AG04449 (cell line): ENCODE measurements around the gene NRAS.

Experiments used
- CTCF ChIA-PET: fragments of 350-600 bp; formaldehyde crosslinking; extraction: SDS; loops from one replicate; lab custom pipeline; 2021; ENCODE audit warnings: antibody characterized with exemption; lab: Yijun Ruan, JAX
- POLR2A ChIA-PET: fragments of 400-600, 350-600 bp; formaldehyde crosslinking; extraction: SDS; loops from one replicate; lab custom pipeline; 2020; ENCODE audit warnings: antibody characterized with exemption, inconsistent platforms; lab: Yijun Ruan, JAX
- DNase-seq: peaks from one replicate; pipeline ENCODE4 v3.0.0-alpha.2; 2010; ENCODE audit warnings: low read depth, low spot score
- H3K4me3 ChIP-seq: 2 replicates; pipeline ENCODE4 v1.5.1; 2011; ENCODE audit warnings: low read depth, mild to moderate bottlenecking, control low read depth, low read length
- CTCF ChIP-seq: IDR thresholded peaks from one replicate; pipeline ENCODE4 v1.5.1; 2011; ENCODE audit warnings: mild to moderate bottlenecking, moderate library complexity, low read length, control low read depth, inconsistent platforms; ENCODE audit not compliant: insufficient read depth; ENCODE audit errors: missing control alignments

Gene NRAS

GRCh38 chr1:114669562-114670082, 46.9 kb downstream of the NRAS start, which contains the start of gene DENND2C:
DENND2C (minus strand) TSS chr1:114670049; CDS start chr1:114625984, 44,065 bp downstream.
- POLR2A ChIA-PET, result no interaction called here
- CTCF ChIA-PET, result interaction anchor here (0.6 to 7.2 kb wide), 5 partner anchors 9 to 387 kb away, joined by 3 to 63 read pairs (median 6); partner anchors contain the start of gene AMPD1
- TF ChIP-seq CTCF, result peak; percentile 19
- peak within 1 kb of the TSS; percentile 79 for H3K4me3 ChIP-seq
- DNase-seq, result no peak

- CTCF ChIA-PET, result interaction anchor here (1.2 to 7.2 kb wide), 4 partner anchors 9 to 386 kb away, joined by 3 to 63 read pairs (median 7); no protein-coding TSS in a partner anchor
- H3K4me3 ChIP-seq, result peak overlapping the region; percentile 79
- TF ChIP-seq CTCF, result no peak
- DNase-seq, result no peak
- POLR2A ChIA-PET, result no interaction called here
Observed at GRCh38 chr1:114668784-114669561, 47.6 kb downstream of the NRAS start.

- H3K4me3 ChIP-seq, result no peak overlapping the region
- ChIA-PET CTCF (interaction anchor here (1.2 to 7.2 kb wide), 4 partner anchors 8 to 386 kb away, joined by 3 to 63 read pairs (median 7); no protein-coding TSS in a partner anchor), POLR2A (no interaction called here)
- no peak for TF ChIP-seq CTCF
- DNase-seq, result no peak
Observed at GRCh38 chr1:114668373-114668772, 48.2 kb downstream of the NRAS start.

- no peak for DNase-seq
- POLR2A ChIA-PET, result no interaction called here
Observed at GRCh38 chr1:114666954-114667353, 49.6 kb downstream of the NRAS start.

GRCh38 chr1:114660238-114660637, 56.3 kb downstream of the NRAS start:
- H3K4me3 ChIP-seq, result no peak overlapping the region
- POLR2A ChIA-PET, result no interaction called here
- no peak for TF ChIP-seq CTCF
- DNase-seq, result no peak
- CTCF ChIA-PET, result interaction anchor here (1.4 to 1.5 kb wide), 3 partner anchors 9 to 378 kb away, joined by 3 to 8 read pairs (median 6); partner anchors contain the start of gene DENND2C

More at GRCh38 chr1:114666954-114667353, 49.6 kb downstream of the NRAS start:
- CTCF ChIA-PET, result interaction anchor here (7.2 kb wide), 1 partner anchor 321 kb away, joined by 63 read pairs; no protein-coding TSS in a partner anchor
- TF ChIP-seq CTCF, result no peak
- H3K4me3 ChIP-seq, result no peak overlapping the region
